HL-60 (cell line): ENCODE results near the gene KLC3.

Source experiments
- POLR2AphosphoS5 ChIP-seq: IDR thresholded peaks from 2 replicates; pipeline ENCODE4 v1.6.1; 2012; ENCODE audit warnings: low read depth
- TF ChIP-seq, protein P1 (sequence below): IDR thresholded peaks from one replicate; pipeline ENCODE4 v1.5.1; 2011; ENCODE audit warnings: low read length, control low read depth, inconsistent platforms; ENCODE audit not compliant: insufficient read depth

DNA sequence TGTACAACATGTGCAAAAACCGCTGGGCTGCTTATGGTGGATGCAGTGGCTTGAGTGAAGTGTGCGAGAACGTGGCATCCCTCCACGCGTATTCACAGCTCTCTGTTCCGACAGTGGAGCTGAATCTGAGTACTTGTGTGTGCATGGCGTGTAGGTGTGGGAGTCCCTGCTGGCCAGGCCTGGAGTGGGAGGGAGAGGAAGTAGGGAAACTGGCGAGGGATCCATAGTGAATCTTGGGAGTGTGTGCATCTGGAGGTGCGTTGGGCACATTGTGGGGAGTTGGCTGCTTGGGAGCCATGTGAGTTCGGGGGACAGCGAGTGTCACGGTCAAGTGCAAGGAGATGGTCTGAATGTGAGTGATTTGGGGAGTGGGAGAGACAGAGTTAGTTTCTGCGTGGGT, 2.4 kb downstream of the KLC3 start:
- TF ChIP-seq POLR2AphosphoS5: no peak
- TF ChIP-seq, protein P1, sequence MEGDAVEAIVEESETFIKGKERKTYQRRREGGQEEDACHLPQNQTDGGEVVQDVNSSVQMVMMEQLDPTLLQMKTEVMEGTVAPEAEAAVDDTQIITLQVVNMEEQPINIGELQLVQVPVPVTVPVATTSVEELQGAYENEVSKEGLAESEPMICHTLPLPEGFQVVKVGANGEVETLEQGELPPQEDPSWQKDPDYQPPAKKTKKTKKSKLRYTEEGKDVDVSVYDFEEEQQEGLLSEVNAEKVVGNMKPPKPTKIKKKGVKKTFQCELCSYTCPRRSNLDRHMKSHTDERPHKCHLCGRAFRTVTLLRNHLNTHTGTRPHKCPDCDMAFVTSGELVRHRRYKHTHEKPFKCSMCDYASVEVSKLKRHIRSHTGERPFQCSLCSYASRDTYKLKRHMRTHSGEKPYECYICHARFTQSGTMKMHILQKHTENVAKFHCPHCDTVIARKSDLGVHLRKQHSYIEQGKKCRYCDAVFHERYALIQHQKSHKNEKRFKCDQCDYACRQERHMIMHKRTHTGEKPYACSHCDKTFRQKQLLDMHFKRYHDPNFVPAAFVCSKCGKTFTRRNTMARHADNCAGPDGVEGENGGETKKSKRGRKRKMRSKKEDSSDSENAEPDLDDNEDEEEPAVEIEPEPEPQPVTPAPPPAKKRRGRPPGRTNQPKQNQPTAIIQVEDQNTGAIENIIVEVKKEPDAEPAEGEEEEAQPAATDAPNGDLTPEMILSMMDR: no peak
